Upper lobe of left lung (tissue), 4 donors: ENCODE data around the gene TSKU.

Source experiments
- CTCF ChIP-seq, 6 experiments: fragments of 450-650 bp in 4 of 6; fragments of 200-600 bp in 2 of 6; sonication (generic) in 2 of 6; IDR thresholded peaks; one replicate each; pipeline ENCODE4 v1.5.1; 2016 to 2019; ENCODE audit warnings: antibody characterized with exemption in 6 of 6
- POLR2A ChIP-seq, 4 donors: fragments of 450-650 bp; IDR thresholded peaks; one replicate each; pipeline ENCODE4 v1.5.1; 2016 to 2017; ENCODE audit warnings: antibody characterized with exemption in 4 of 4, mild to moderate bottlenecking in 2 of 4
- POLR2AphosphoS5 ChIP-seq, 2 donors: sonication (generic); formaldehyde crosslinking; IDR thresholded peaks; one replicate each; pipeline ENCODE4 v1.5.1; 2017; ENCODE audit warnings: antibody characterized with exemption in 2 of 2

- no peak for TF ChIP-seq POLR2AphosphoS5 (IDR thresholded peaks at IDR 0.05)
- no peak for TF ChIP-seq POLR2A (IDR thresholded peaks at IDR 0.05)
- no peak for TF ChIP-seq CTCF (IDR thresholded peaks at IDR 0.05)
Observed at GRCh38 chr11:76830639-76831327, 47.6 kb downstream of the TSKU start.
